Skeletal muscle satellite cell (primary cell): ENCODE measurements around the gene RAD51D.

ENCODE experiments used
- H3K27me3 ChIP-seq: 2 replicates; pipeline ENCODE4 v1.7.0; 2013; ENCODE audit warnings: low read length; ENCODE audit not compliant: control insufficient read depth, insufficient read depth
- H3K36me3 ChIP-seq: 2 replicates; pipeline ENCODE4 v1.7.0; 2013; ENCODE audit warnings: mild to moderate bottlenecking, control low read depth, low read length; ENCODE audit not compliant: insufficient read depth
- H3K4me1 ChIP-seq: 2 replicates; pipeline ENCODE4 v1.7.0; 2013; ENCODE audit warnings: low read length; ENCODE audit not compliant: control insufficient read depth, insufficient read depth
- H3K4me2 ChIP-seq: 2 replicates; pipeline ENCODE4 v1.7.0; 2013; ENCODE audit warnings: mild to moderate bottlenecking, low read length
- H3K4me3 ChIP-seq: 2 replicates; pipeline ENCODE4 v1.7.0; 2013; ENCODE audit warnings: low read length
- H3K9ac ChIP-seq: 2 replicates; pipeline ENCODE4 v1.7.0; 2013; ENCODE audit warnings: mild to moderate bottlenecking, low read depth, low read length, moderate library complexity
- H3K9me3 ChIP-seq: replicated peaks from 2 replicates; pipeline ENCODE4 v1.7.0; 2013; ENCODE audit warnings: mild to moderate bottlenecking, control low read depth, low read length

RAD51D gene

DNA sequence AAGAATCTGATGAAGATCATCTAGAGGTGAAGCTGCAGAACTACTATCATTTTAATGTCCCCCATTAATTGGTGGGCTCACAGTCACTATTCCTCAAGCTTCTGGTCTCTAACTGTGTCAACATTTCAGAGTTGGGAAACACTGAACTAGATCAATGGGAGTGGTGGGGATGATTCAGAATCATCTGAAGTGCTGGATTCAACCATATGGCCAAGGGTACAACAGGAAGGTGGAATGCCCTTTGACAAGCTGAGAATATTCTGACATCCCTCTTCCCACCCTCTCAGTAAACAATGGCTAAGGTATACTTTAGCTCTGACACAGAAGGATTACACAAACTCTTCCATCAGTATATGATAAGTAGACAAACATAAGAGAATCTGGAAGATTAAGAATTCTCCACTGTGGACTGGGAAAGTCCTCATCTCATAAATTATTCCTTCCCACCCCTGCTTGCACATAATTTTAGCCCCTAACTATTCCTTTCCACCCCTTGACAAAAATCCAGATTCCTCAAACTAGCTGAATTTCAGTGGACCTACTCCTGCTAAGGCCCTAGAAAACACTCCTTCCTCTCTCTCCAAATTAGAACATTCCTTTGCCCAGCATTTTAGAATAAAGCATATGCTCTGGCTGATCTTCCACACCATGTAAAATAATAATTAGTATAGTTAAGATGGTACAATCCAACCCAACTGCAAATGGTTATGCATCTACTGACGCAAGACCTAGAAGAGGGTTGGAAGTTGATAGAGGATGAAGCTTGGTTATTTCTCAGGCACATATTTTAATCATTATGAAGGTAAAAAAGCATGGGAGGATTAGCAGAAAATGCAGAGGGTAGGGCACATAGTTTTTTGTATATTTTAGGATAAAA, 39.9 kb downstream of the RAD51D start:
- H3K9me3 ChIP-seq = no peaks in the 10 kb centered on the region
- H3K4me2 ChIP-seq = no peak overlapping the region
- H3K4me1 ChIP-seq = peaks cover 57% of the 10 kb centered on the region
- H3K27me3 ChIP-seq = no peaks in the 10 kb centered on the region
- no peak overlapping the region for H3K9ac ChIP-seq
- H3K4me3 ChIP-seq = no peak overlapping the region
- no peaks in the 10 kb centered on the region for H3K36me3 ChIP-seq

DNA sequence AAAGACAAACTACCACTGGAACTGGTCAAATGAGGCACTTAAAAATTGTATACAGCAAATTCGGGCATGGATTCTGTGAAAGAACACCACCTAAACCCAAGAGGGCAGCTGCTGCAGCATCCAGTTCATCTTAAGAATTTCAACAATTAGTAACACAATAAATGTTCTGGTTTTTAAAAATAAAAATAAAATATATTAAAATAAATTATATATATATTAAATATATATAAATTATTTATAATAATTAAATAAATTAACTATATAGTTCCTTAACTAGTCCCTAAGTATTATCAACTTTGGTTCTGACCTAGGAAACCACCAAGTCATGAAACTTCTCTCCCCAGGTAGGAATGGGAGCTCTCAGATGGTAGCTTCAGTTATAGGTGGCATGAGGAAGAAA, 42.8 kb downstream of the RAD51D start:
- H3K36me3 ChIP-seq = peaks cover 3% of the 10 kb centered on the region
- no peaks in the 10 kb centered on the region for H3K9me3 ChIP-seq
- H3K4me1 ChIP-seq = peaks cover 39% of the 10 kb centered on the region
- H3K4me2 ChIP-seq = no peak overlapping the region
- no peaks in the 10 kb centered on the region for H3K27me3 ChIP-seq
- no peak overlapping the region for H3K4me3 ChIP-seq
- H3K9ac ChIP-seq = no peak overlapping the region

DNA sequence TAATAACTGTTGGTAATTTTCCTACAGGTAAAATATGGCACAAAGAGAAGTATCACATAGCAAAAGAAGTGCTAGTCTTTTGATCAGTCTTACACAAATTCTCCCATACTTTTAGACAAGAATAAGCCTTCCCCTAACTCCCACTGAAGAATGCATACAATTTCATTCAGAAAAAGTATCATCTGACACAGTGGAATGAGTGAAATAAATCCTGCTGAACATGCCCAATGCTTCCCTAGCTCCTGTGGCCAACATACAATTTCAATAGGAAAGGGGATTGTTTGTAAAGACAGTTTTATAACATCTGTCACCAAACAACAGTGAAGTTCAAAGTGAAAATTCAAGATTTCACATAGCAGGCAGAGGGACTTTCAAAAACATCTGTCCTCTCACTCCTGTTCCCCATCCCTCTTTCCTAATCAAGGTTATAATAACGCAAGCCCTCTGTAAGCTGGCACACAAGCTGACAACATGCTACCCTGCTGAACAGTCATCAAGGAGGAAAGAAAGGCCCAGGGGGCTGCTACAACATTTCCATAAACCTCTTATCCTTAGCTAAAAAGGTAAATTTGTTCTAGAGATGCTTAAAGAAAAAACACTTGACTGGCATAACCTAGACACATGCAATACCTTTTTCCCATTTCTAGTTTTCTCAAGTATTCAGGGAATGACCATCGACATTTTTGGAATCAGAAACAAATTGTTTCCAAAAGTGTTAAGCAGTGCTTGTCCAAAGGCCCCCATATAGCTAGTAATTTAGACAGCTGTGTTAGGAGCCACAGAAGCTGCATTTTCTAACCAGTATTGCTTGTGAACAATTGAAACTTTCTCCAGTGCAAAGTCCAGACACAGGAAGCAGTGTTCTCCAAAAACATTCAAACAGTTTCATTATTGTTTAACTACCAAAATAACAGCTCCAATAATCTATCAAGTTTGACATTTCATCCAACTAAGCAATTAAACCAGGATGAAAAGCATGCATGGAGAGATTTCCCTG, 44.7 kb downstream of the RAD51D start:
- no peak overlapping the region for H3K4me2 ChIP-seq
- peaks cover 6% of the 10 kb centered on the region for H3K36me3 ChIP-seq
- H3K4me1 ChIP-seq = peaks cover 27% of the 10 kb centered on the region
- H3K9ac ChIP-seq = no peak overlapping the region
- H3K27me3 ChIP-seq = no peaks in the 10 kb centered on the region
- no peaks in the 10 kb centered on the region for H3K9me3 ChIP-seq
- no peak overlapping the region for H3K4me3 ChIP-seq

DNA sequence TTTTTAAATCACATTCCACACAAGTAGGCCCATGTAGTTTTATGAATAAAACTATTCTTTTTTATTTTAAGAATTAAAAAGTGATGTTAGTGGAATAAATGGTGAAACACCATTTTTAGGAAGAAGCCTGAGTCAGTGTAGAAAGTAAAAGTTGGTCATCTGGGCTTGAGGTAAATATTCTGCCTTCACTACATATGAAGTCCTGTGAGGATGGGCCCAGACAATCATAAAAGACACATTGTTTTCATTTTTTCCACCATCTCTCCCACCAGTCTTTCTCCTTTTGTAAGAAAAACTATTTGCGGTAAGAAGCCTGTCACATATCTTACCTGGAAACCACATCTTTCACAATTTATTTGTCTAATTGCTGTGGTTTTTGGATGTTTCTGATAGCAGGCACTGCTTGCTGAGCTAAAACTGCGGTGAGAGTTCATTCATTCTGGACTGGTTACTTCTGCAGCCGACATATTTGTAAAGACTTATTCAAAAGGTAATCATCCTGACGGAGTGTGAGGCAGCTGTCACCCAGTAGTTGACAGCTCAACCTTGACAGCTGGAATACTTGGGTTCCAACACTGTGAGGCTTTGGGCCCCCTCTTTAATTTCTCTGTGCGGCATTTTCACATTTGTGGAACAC, 45.6 kb downstream of the RAD51D start:
- H3K4me2 ChIP-seq = no peak overlapping the region
- no peaks in the 10 kb centered on the region for H3K27me3 ChIP-seq
- no peaks in the 10 kb centered on the region for H3K9me3 ChIP-seq
- no peak overlapping the region for H3K4me3 ChIP-seq
- peaks cover 6% of the 10 kb centered on the region for H3K36me3 ChIP-seq
- H3K4me1 ChIP-seq = peaks cover 27% of the 10 kb centered on the region
- H3K9ac ChIP-seq = no peak overlapping the region

DNA sequence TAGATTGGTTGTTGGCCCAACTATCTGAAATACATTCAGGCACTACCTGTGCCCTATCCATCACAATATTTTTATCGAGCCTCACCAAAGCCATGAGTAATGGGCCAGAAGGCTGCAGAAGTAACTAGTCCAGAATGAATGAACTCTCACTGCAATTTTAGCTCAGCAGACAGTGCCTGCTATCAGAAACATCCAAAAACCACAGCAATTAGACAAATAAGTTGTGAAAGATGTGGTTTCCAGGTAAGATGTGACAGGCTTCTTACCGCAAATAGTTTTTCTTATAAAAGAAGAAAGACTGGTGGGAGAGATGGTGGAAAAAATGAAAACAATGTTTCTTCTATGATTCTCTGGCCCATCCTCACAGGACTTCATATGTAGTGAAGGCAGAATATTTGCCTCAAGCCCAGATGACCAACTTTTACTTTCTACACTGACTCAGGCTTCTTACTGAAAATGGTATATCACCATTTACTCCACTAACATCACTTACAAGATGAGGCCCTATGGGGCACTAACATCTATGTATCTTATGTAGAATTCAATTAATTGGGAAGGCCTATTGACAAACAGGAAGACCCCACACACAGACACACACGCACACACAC, 46.4 kb downstream of the RAD51D start:
- peaks cover 34% of the 10 kb centered on the region for H3K4me1 ChIP-seq

DNA sequence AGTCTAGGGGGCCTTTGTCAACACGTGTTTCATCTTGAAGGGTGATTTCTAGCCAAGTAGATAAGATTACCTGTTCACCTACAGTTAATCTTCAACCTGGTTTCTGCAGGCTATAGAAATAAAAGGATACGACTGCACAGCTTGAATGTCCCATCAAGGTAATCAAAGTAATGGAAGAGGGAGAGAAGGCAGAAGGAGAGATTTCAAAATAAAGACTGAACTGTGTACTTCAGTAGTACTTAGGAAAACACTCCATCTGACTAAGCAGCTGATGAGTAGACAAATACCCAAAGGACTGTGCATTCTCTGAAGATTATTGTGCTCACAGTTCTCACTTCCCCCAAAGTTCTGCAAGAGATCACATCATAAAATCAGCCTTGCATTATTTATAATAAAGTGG, 50.3 kb downstream of the RAD51D start:
- Histone ChIP-seq H3K4me2 (peak overlapping the region; percentile 64), H3K27me3 (no peaks in the 10 kb centered on the region), H3K9me3 (no peaks in the 10 kb centered on the region), H3K36me3 (peaks cover 6% of the 10 kb centered on the region), H3K9ac (peak overlapping the region; percentile 49), H3K4me1 (peaks cover 32% of the 10 kb centered on the region), H3K4me3 (peak overlapping the region; percentile 46)

More for the DNA sequence above, 46.4 kb downstream of the RAD51D start:
- no peaks in the 10 kb centered on the region for H3K27me3 ChIP-seq
- H3K4me3 ChIP-seq = no peak overlapping the region
- H3K4me2 ChIP-seq = no peak overlapping the region
- no peaks in the 10 kb centered on the region for H3K9me3 ChIP-seq
- peaks cover 6% of the 10 kb centered on the region for H3K36me3 ChIP-seq
- H3K9ac ChIP-seq = no peak overlapping the region

DNA sequence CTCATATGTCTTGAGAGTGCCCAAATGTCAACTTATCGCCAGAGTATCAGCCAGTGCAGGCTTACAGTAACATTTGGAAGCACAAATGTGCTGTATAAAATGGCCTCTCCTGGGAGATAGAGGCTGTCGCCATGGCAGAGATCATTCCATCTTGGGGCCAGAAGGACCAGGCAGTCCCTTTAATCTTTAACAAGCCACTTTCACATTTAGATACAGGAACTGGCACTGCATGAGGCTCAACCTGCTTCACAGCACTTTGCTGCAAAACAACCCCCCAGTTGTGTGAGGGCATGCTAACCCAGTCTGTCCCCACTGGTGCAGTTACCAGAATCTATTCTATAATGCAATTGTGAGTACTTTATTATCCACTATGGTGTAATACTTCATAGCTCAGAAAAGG, 51.4 kb downstream of the RAD51D start:
- Histone ChIP-seq H3K27me3 (no peaks in the 10 kb centered on the region), H3K4me2 (peak overlapping the region; percentile 64), H3K4me3 (no peak overlapping the region), H3K36me3 (peaks cover 6% of the 10 kb centered on the region), H3K4me1 (peaks cover 37% of the 10 kb centered on the region), H3K9ac (no peak overlapping the region), H3K9me3 (no peaks in the 10 kb centered on the region)

DNA sequence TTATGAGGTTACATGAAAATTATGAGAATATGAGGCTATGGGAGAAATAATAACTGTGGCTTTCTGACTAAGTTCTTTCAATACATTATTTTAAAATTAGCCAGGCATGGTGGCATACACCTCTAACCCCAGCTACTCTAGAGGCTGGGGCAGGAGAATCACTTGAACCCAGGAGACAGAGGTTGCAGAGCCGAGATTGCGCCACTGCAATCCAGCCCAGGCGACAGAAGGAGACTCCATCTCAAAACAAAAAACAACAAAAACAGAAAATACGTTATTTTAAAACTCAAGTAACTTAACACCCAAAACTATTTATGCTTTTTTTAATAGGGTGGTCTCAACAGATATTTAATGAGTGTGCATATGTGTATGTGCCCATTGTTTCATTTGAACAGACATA, 53.8 kb downstream of the RAD51D start:
- Histone ChIP-seq H3K9me3 (no peaks in the 10 kb centered on the region), H3K4me1 (peaks cover 45% of the 10 kb centered on the region), H3K4me3 (no peak overlapping the region), H3K9ac (no peak overlapping the region), H3K36me3 (peaks cover 8% of the 10 kb centered on the region), H3K27me3 (no peaks in the 10 kb centered on the region), H3K4me2 (no peak overlapping the region)

DNA sequence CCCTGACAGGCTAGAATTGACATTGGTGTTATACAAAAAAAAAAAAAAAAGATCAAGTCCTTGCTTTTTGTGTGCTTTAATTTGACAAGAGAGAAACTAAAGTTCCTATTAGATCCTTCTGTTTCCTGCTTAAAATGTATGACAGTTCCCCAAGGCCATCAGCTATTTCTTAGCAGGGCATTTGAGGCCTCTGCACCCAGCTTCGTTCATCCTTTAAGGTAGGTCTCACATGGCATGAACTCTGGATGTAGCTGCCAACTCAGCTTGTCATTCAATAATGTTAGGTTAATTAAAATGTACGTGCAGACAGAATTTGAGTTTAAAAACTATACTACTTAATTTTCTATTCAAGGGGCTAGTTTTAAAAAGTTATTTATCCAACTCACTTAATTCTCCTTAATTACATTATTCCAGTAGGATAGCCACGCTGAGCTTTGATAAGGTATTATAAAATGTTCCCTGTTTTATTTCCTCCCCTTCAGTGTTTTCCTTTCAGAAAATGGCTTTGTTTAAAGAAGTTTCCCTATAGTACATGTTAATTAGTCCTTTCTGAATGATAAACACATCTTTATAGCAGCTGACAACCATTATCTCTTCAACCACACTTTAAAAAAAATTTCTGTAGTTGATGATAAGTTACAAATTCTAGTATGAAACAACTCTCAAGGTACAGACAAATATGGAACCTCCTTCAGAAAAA, 55.0 kb downstream of the RAD51D start:
- H3K36me3 ChIP-seq = peaks cover 14% of the 10 kb centered on the region
- peaks cover 38% of the 10 kb centered on the region for H3K4me1 ChIP-seq
- H3K4me2 ChIP-seq = peak overlapping the region; percentile 63
- H3K4me3 ChIP-seq = no peak overlapping the region
- no peaks in the 10 kb centered on the region for H3K27me3 ChIP-seq
- H3K9me3 ChIP-seq = no peaks in the 10 kb centered on the region
- H3K9ac ChIP-seq = peak overlapping the region; percentile 79

DNA sequence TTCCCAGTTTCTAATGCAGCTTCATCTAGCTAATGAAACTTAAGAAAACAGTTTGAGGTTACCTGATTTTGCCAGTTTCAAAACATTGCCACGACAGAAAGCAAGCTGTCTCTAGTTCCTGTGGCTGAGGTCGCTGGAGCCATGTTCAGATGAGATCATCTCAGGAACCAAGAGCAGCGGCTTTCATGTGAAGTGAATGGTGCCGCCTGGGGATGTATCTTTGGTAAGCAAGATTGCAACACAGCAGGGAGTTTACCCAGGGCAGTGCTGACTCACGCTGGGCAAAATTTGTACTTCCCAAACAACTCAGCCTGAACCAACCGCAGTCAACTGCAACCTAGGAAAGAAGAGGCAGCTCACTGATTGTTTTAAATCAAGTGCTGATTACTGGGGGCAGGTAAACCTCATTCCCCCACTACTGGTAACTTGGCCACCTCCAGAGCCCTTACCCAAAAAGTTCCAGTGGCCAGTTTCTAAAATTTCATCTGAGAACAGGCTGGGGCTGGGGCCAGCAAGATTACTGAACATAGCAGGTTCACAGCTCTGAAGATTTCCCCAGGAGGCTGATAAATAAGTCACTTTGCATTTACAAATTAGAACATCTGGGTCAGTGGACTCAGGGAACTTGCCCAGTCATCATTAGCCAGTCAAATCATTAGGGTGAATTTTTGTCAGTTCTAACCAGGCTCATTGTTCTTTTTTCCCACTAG, 56.0 kb downstream of the RAD51D start, which contains the start of gene RFFL:
RFFL (minus strand) TSS at position 194 of the 710 bp plus-strand sequence. CDS start 37,154 bp downstream, outside the sequence.
- H3K4me2 ChIP-seq = peak within 1 kb of the TSS; percentile 63
- peak within 1 kb of the TSS; percentile 43 for H3K4me3 ChIP-seq
- peak within 1 kb of the TSS; percentile 79 for H3K9ac ChIP-seq
- peaks cover 14% of the 10 kb centered on the region for H3K36me3 ChIP-seq
- H3K4me1 ChIP-seq = peaks cover 28% of the 10 kb centered on the region
- no peaks in the 10 kb centered on the region for H3K9me3 ChIP-seq
- H3K27me3 ChIP-seq = no peaks in the 10 kb centered on the region
